ENCODE measurements around the gene SCN8A. TPM values are rescaled to one million over a fixed set of nuclear protein-coding genes. Genes with fewer than 3 reads are reported as not detected.

The SCN8A gene
- total RNA-seq, 2 donors from 2014 or later = 0.79 TPM

DNA sequence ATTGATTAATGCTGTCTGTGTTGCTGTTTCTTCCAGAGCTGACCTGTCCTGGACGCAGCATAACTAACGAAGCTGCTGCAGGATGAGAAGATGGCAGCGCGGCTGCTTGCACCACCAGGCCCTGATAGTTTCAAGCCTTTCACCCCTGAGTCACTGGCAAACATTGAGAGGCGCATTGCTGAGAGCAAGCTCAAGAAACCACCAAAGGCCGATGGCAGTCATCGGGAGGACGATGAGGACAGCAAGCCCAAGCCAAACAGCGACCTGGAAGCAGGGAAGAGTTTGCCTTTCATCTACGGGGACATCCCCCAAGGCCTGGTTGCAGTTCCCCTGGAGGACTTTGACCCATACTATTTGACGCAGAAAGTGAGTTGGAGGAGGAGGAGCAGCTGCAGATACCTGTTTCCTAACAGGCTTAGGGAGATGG is 71.7 kb downstream of the SCN8A start:
- H3K27me3 Mint-ChIP-seq (ENCODE audit: low read depth) = peaks cover 8% of the 10 kb centered on the region
- H3K36me3 Mint-ChIP-seq (ENCODE audit: insufficient read depth in 2 of 2) = no peaks in the 10 kb centered on the region
- no peak for ATAC-seq (replicated peaks in 1 of 2)
- H3K27ac Mint-ChIP-seq = no peak overlapping the region
- no peak for DNase-seq
- no peaks in the 10 kb centered on the region for H3K9me3 Mint-ChIP-seq
- H3K4me1 Mint-ChIP-seq (ENCODE audit: low read depth) = no peaks in the 10 kb centered on the region
- H3K4me3 Mint-ChIP-seq = no peak overlapping the region

DNA sequence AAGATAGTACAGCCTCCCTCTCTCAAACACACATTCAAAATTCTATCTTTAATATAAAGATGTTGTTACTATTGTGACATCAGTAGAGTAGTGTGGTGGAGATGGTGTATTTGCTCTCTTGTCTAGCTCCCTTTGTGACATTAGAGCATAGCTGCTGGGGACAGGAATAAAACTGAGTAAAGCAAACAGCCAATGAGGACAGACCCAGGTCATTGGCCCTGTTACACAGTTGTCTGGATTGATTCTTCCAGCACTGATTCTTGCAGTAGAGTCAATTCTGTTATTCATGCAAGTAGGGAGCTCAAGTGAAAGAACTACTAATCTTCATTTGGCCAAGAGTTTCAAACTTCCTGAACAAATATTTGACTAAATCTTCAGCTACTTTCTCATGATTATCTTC is 72.4 kb downstream of the SCN8A start:
- Mint-ChIP-seq H3K27me3 (ENCODE audit: low read depth) (peaks cover 2% of the 10 kb centered on the region), H3K27ac (no peak overlapping the region), H3K4me1 (ENCODE audit: low read depth) (no peaks in the 10 kb centered on the region), H3K36me3 (ENCODE audit: insufficient read depth in 2 of 2) (no peaks in the 10 kb centered on the region), H3K9me3 (no peaks in the 10 kb centered on the region), H3K4me3 (no peak overlapping the region)
- no peak for DNase-seq
- no peak for ATAC-seq (replicated peaks in 1 of 2)

DNA sequence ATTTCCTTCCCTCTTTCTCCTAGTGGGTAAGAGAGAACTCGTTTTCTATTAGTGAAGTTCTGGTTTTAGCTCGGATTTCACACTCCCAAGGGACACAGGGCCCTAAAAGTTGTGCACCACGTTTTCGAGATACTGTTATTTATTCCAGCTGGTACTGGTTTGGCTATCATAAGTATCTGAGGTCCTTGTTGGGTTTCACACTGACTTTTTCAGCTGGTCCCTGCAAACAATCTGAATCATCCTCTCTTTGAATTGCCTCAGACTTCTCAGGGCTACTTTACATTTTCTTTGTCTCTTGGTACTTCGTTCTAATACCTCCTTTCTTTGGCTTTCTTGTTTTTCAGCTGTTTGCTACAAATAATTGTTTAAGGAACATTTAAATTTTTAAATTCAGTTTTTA is 75.7 kb downstream of the SCN8A start:
- no peak overlapping the region for H3K4me3 Mint-ChIP-seq
- no peak overlapping the region for H3K27ac Mint-ChIP-seq
- ATAC-seq (replicated peaks in 1 of 2) = no peak
- H3K36me3 Mint-ChIP-seq (ENCODE audit: insufficient read depth in 2 of 2) = no peaks in the 10 kb centered on the region
- no peaks in the 10 kb centered on the region for H3K27me3 Mint-ChIP-seq (ENCODE audit: low read depth)
- H3K9me3 Mint-ChIP-seq = no peaks in the 10 kb centered on the region
- peaks cover 5% of the 10 kb centered on the region for H3K4me1 Mint-ChIP-seq (ENCODE audit: low read depth)
- DNase-seq = no peak

DNA sequence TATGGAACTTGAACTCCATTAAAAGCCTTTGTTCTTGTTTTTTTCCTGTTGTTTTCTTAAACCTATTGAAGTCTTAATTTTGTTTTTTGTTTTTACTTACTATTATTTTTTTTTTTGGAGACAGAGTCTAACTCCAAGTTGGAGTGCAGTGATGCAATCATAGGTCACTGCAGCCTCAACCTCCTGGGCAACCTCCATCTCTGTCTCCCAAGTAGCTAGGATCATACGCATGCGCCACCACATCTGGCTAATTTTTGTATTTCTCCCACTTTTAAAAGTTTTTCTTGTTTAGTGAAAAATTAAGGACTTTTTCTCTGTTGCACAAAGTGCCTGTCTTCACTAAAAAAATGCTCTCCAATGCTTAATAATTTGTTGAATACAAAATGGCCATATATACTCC is 76.2 kb downstream of the SCN8A start:
- Mint-ChIP-seq H3K9me3 (no peaks in the 10 kb centered on the region), H3K4me1 (ENCODE audit: low read depth) (peaks cover 5% of the 10 kb centered on the region), H3K36me3 (ENCODE audit: insufficient read depth in 2 of 2) (no peaks in the 10 kb centered on the region), H3K27ac (no peak overlapping the region), H3K4me3 (no peak overlapping the region), H3K27me3 (ENCODE audit: low read depth) (no peaks in the 10 kb centered on the region)
- DNase-seq = no peak
- no peak for ATAC-seq (replicated peaks in 1 of 2)

DNA sequence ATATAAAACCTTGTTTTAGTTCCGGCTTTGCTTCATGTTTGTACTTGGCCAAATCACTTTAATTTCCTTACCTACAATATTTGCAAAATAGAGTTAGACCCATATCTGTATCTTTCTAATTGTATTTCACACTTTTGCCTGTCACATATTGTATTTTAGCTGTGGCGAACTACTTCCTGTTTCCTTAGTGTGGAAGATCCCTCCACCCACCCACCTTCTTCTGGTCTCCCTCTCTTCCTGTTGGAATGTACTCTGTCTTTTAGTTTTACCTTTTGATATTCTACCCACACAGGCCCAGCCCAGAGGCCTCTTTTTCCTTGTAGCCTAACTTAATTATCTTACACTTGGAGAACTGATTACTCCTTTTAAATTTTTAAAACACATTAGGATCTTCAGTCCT is 78.2 kb downstream of the SCN8A start:
- Mint-ChIP-seq H3K36me3 (ENCODE audit: insufficient read depth in 2 of 2) (no peaks in the 10 kb centered on the region), H3K27me3 (ENCODE audit: low read depth) (no peaks in the 10 kb centered on the region), H3K27ac (peak overlapping the region; percentile 47), H3K4me3 (no peak overlapping the region), H3K4me1 (ENCODE audit: low read depth) (peaks cover 5% of the 10 kb centered on the region), H3K9me3 (no peaks in the 10 kb centered on the region)
- DNase-seq (no peak), ATAC-seq (replicated peaks in 1 of 2) (no peak)

DNA sequence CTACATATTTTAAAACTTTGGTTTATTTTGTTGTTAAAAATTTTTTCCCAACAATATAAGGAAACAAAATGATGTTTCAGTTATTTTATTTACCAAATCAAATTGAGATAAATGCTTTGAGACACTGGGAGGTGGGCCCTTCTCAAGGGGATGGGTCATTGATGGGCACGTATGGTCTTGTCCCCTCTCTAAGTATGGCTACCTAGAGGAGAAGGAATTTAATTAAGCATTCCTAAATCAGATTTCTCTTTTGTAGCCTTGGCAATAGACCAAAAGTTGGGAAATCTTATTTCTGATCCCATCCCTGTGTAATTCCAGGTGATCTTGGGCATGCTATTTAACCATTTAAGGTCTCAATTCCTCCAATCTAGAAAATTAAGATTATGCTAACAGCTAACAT is 79.0 kb downstream of the SCN8A start:
- no peak overlapping the region for H3K27ac Mint-ChIP-seq
- H3K4me3 Mint-ChIP-seq = no peak overlapping the region
- H3K9me3 Mint-ChIP-seq = no peaks in the 10 kb centered on the region

DNA sequence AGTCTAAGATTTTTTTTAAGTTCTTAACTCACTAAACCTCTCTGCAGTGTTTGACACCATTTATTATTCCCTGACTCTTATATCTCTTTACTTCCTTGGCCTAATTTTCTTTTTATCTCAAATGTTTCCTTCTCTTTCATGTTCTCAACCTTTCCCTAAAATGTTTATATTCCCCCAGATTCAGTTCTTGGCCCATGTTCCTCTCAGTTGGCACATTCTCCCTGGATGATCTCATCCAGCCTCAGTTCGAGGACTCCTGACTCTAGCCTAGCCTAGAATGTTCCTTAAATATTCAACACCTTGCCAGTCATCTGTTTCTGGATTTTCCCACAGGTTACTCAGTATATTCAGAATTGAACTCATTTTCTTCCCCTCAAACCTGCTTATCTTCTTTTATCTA is 81.3 kb downstream of the SCN8A start:
- no peaks in the 10 kb centered on the region for H3K36me3 Mint-ChIP-seq (ENCODE audit: insufficient read depth in 2 of 2)
- H3K4me3 Mint-ChIP-seq = no peak overlapping the region
- no peaks in the 10 kb centered on the region for H3K9me3 Mint-ChIP-seq
- no peak for ATAC-seq (replicated peaks in 1 of 2)
- H3K27ac Mint-ChIP-seq = no peak overlapping the region
- DNase-seq = no peak
- H3K27me3 Mint-ChIP-seq (ENCODE audit: low read depth) = no peaks in the 10 kb centered on the region
- peaks cover 5% of the 10 kb centered on the region for H3K4me1 Mint-ChIP-seq (ENCODE audit: low read depth)

More for the DNA sequence above, 79.0 kb downstream of the SCN8A start:
- H3K27me3 Mint-ChIP-seq (ENCODE audit: low read depth) = no peaks in the 10 kb centered on the region
- peaks cover 5% of the 10 kb centered on the region for H3K4me1 Mint-ChIP-seq (ENCODE audit: low read depth)
- H3K36me3 Mint-ChIP-seq (ENCODE audit: insufficient read depth in 2 of 2) = no peaks in the 10 kb centered on the region
- no peak for ATAC-seq (replicated peaks in 1 of 2)
- no peak for DNase-seq

DNA sequence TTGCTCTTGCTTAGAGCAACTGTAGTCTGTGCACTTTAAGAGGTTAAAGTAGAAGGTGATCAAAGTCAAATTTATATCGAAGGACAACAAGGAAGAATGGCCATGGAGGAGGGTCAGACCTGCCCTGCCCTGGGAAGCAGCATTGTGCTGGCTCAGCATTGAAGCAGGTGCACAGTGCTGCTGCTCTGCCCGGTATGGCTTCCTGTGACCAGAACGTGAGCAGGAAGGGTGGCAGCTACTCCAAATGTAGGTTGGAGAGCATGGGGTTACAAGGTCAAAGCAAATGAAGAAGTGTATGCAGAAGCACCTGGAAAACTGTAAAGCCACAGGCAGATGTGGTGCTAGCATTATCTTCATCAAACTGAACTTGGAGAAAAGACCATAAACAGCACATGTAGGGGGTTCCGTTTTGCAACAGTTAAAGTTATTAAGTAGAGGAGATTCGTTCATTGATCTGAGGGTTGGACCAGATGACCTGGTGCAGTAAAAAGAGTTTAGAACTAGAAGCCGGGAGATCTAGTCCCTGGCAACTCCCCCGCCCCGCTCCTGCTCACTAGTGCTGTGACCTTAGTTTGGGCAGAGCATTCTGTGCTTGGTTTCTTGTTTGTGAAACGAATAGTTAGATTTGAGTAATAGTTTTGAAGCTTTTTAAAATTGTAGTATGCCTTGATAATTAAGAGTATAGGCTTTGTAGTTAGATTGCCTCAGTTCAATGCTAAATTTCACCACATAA is 84.2 kb downstream of the SCN8A start:
- no peak for ATAC-seq (replicated peaks in 1 of 2)
- Mint-ChIP-seq H3K27ac (no peak overlapping the region), H3K9me3 (no peaks in the 10 kb centered on the region)

DNA sequence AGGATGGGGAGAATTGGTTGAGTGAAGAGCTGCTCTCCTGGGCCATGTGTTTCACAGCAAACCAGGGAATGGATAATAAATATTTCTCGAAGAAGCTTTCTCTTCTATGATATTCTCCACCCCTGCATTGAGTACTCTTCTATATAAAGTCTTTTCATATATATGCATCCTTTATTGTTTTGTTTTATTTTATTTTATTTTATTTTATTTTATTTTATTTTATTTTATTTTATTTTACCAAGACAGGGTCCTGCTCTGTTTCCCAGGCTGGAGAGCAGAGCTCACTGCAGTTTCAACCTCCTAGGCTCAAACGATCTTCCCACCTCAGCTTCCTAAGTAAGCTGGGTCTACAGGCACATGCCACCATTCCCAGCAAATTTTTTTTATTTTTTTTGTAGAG is 85.8 kb downstream of the SCN8A start:
- no peak overlapping the region for H3K27ac Mint-ChIP-seq
- H3K36me3 Mint-ChIP-seq (ENCODE audit: insufficient read depth in 2 of 2) = no peaks in the 10 kb centered on the region
- H3K9me3 Mint-ChIP-seq = no peaks in the 10 kb centered on the region

More for the DNA sequence above, 84.2 kb downstream of the SCN8A start:
- DNase-seq = no peak
- Mint-ChIP-seq H3K4me1 (ENCODE audit: low read depth) (no peaks in the 10 kb centered on the region), H3K27me3 (ENCODE audit: low read depth) (no peaks in the 10 kb centered on the region), H3K4me3 (no peak overlapping the region), H3K36me3 (ENCODE audit: insufficient read depth in 2 of 2) (no peaks in the 10 kb centered on the region)

DNA sequence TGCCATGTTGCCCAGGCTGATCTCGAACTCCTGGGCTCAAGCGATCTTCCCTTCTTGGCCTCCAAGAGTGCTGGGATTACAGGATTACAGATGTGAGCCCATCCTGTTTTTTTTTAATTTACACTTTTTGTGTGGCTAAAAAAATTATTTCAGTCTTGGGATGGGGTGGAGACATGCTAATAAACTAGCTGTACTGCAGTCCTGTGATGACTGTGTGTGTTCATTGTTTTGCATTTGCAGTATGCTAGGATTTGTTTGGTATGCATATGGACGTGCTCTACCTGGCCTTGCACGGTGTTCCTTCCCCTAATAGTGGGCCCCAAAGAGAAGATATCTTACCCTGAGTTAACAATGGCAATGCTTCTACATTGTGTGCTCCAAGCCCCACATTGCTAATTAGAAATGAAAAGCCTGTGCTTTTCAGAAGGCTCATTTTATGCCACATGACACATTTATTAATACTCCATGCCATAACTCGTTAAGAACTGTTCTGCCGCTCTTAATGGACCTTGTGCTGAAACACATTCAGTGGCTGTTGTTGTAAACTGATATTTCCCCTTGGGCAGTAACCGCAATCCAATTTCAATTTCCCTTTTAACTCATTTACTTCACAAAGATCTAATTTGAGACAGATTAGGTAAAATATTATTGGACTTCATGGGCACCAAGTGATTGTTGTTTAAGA is 86.4 kb downstream of the SCN8A start:
- no peaks in the 10 kb centered on the region for H3K4me1 Mint-ChIP-seq (ENCODE audit: low read depth)
- no peaks in the 10 kb centered on the region for H3K36me3 Mint-ChIP-seq (ENCODE audit: insufficient read depth in 2 of 2)
- no peak for ATAC-seq (replicated peaks in 1 of 2)
- no peaks in the 10 kb centered on the region for H3K9me3 Mint-ChIP-seq
- no peak overlapping the region for H3K27ac Mint-ChIP-seq
- no peaks in the 10 kb centered on the region for H3K27me3 Mint-ChIP-seq (ENCODE audit: low read depth)
- H3K4me3 Mint-ChIP-seq = no peak overlapping the region
- no peak for DNase-seq

More for the DNA sequence above, 85.8 kb downstream of the SCN8A start:
- ATAC-seq (replicated peaks in 1 of 2) (no peak), DNase-seq (no peak)
- no peak overlapping the region for H3K4me3 Mint-ChIP-seq
- no peaks in the 10 kb centered on the region for H3K4me1 Mint-ChIP-seq (ENCODE audit: low read depth)
- H3K27me3 Mint-ChIP-seq (ENCODE audit: low read depth) = no peaks in the 10 kb centered on the region

DNA sequence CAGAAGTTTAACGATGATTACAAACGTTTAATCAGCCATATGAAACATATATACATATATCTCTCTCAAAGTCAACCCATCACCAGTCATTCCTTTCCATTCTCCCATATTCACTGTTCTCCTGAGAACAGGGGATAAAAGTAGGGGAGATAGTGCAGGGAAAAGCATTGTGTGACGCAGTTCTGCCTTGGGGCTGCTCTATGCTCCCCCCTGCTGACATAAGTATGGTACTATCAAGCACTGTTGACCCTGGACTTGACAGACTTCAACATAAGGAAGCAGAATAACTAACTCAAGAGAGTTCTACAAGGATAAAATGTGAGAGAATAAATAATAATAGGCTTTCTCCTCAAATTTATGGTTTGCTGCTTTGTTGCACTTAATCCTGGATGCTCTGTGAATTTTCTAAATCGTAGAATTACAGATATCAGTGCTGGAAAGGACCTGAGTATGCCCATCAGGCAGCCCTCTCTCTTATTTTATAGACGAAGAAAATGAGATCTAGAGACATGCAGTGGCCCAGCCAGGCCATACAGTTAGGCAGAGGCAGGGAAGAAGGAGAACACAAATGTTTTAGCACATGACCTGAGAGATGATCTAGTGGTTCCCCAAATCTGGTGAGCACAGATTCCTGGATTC is 87.2 kb downstream of the SCN8A start:
- Mint-ChIP-seq H3K4me3 (no peak overlapping the region), H3K27me3 (ENCODE audit: low read depth) (no peaks in the 10 kb centered on the region), H3K36me3 (ENCODE audit: insufficient read depth in 2 of 2) (no peaks in the 10 kb centered on the region), H3K27ac (no peak overlapping the region), H3K9me3 (no peaks in the 10 kb centered on the region), H3K4me1 (ENCODE audit: low read depth) (no peaks in the 10 kb centered on the region)
- peak in 1 of 2 donors; percentile 58 for ATAC-seq (replicated peaks in 1 of 2)
- peak; percentile 11 to 28 for DNase-seq

DNA sequence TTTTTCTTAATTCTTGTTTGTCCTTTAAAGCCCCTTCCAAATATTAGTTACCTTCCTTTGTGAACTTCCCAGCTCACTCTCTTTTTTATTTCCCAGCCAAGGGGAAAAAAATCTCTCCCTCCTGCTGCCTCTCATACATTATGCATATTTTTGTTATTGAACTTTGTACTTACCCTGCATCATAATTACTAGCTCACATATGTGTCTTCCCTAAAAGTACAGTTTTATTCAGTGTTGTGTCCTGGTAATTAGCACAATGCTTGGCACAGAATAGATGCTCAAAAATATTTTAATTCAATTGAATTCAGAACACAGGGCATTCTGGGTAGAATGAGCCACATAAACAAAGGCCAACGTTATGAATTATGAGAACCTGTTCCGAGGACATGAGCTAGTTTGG is 91.9 kb downstream of the SCN8A start:
- H3K9me3 Mint-ChIP-seq = no peaks in the 10 kb centered on the region
- ATAC-seq (replicated peaks in 1 of 2) = no peak
- peak overlapping the region; percentile 83 for H3K27ac Mint-ChIP-seq
- H3K4me1 Mint-ChIP-seq (ENCODE audit: low read depth) = peaks cover 5% of the 10 kb centered on the region
- DNase-seq = no peak
- no peaks in the 10 kb centered on the region for H3K36me3 Mint-ChIP-seq (ENCODE audit: insufficient read depth in 2 of 2)
- no peaks in the 10 kb centered on the region for H3K27me3 Mint-ChIP-seq (ENCODE audit: low read depth)
- H3K4me3 Mint-ChIP-seq = no peak overlapping the region

DNA sequence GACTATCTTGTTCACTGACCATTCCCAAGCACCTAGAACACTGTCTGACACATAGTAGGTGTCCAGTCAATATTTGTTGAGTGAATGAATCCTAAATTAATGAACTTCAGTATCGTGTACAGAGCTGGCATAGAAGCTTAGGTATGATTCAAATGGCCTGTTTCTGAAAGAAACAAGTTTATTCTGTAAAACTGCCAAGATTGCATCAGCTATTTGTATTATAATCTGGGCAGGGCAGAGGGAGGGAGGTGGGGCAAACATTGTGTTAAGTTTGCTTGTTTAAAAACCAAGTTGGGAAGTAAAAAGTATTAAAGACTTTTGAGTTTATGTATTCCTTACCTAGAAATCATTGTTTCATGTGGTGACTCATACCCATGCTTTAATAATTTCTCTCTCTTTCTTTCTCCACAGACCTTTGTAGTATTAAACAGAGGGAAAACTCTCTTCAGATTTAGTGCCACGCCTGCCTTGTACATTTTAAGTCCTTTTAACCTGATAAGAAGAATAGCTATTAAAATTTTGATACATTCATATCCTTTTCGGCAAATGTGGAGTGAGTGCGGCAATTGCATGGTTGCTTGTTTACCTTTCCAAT is 92.8 kb downstream of the SCN8A start:
- peak overlapping the region; percentile 21 for H3K27ac Mint-ChIP-seq
- no peaks in the 10 kb centered on the region for H3K27me3 Mint-ChIP-seq (ENCODE audit: low read depth)
- no peak for ATAC-seq (replicated peaks in 1 of 2)
- no peaks in the 10 kb centered on the region for H3K36me3 Mint-ChIP-seq (ENCODE audit: insufficient read depth in 2 of 2)
- H3K4me3 Mint-ChIP-seq = no peak overlapping the region
- H3K9me3 Mint-ChIP-seq = no peaks in the 10 kb centered on the region
- DNase-seq = no peak
- H3K4me1 Mint-ChIP-seq (ENCODE audit: low read depth) = peaks cover 5% of the 10 kb centered on the region
